IMR-90 (cell line): Measurements from ENCODE around the gene CCDC175. TPM values are rescaled to one million over a fixed set of nuclear protein-coding genes. Genes with fewer than 3 reads are reported as not detected.

Experiments used
- ATAC-seq: fragments of 200-7000 bp; cut with Tn5 transposase; 2 replicates; pipeline ENCODE4 v1.9.1; 2020; ENCODE audit warnings: low read depth, mild to moderate bottlenecking, moderate library complexity
- BruUV-seq: library from RNA; stranded (reverse); fragments of 400-500 nt; replicated peaks from 2 replicates; lab custom pipeline; 2021; lab: Mats Ljungman, UMichigan
- CTCF ChIA-PET: fragments of 300-600 bp; formaldehyde crosslinking; extraction: SDS; loops from one replicate; lab custom pipeline; 2021; ENCODE audit warnings: antibody characterized with exemption; lab: Yijun Ruan, JAX
- POLR2A ChIA-PET: fragments of 300-600 bp; sonication (Branson Sonifier 250); formaldehyde crosslinking; loops from one replicate; lab custom pipeline; 2022; ENCODE audit warnings: antibody characterized with exemption; ENCODE audit not compliant: unreplicated experiment; lab: Charles Lee
- DNase-seq: peaks from one replicate; pipeline ENCODE4 v3.0.0; 2013
- H2AFZ ChIP-seq: replicated peaks from 2 replicates; pipeline ENCODE3; 2013; ENCODE audit warnings: low read length, mild to moderate bottlenecking; ENCODE audit not compliant: poor library complexity
- H2AK5ac ChIP-seq: 2 replicates; pipeline ENCODE4 v1.6.1; 2013; ENCODE audit warnings: low read depth, low read length, inconsistent platforms
- H2AK9ac ChIP-seq: replicated peaks from 2 replicates; pipeline ENCODE3; 2013; ENCODE audit warnings: mild to moderate bottlenecking, low read depth, low read length, moderate library complexity; ENCODE audit not compliant: poor library complexity
- H2BK120ac ChIP-seq: 2 replicates; pipeline ENCODE4 v1.6.1; 2013; ENCODE audit warnings: low read depth, low read length, inconsistent platforms
- H2BK15ac ChIP-seq: 3 replicates; pipeline ENCODE4 v1.6.1; 2013; ENCODE audit warnings: low read depth, low read length, inconsistent platforms
- H2BK20ac ChIP-seq: 2 replicates; pipeline ENCODE4 v1.6.1; 2013; ENCODE audit warnings: low read depth, mild to moderate bottlenecking, inconsistent platforms, low read length, moderate library complexity
- H2BK5ac ChIP-seq: 2 replicates; pipeline ENCODE4 v1.6.1; 2013; ENCODE audit warnings: mild to moderate bottlenecking, low read depth, low read length, inconsistent platforms; ENCODE audit not compliant: poor library complexity, severe bottlenecking
- H3K14ac ChIP-seq: replicated peaks from 2 replicates; pipeline ENCODE4 v1.6.1; 2013; ENCODE audit warnings: low read depth, low read length, inconsistent platforms
- H3K18ac ChIP-seq: 2 replicates; pipeline ENCODE4 v1.6.1; 2013; ENCODE audit warnings: low read depth, low read length, control low read depth
- H3K23ac ChIP-seq: 2 replicates; pipeline ENCODE4 v1.6.1; 2013; ENCODE audit warnings: low read depth, low read length, inconsistent platforms
- H3K27ac ChIP-seq: 2 replicates; pipeline ENCODE4 v1.5.1; 2013; ENCODE audit warnings: mild to moderate bottlenecking, control low read depth, low read length; ENCODE audit not compliant: insufficient read depth
- H3K27me3 ChIP-seq: 2 replicates; pipeline ENCODE4 v1.6.1; 2013; ENCODE audit warnings: low read length; ENCODE audit not compliant: control insufficient read depth, insufficient read depth
- H3K36me3 ChIP-seq: 2 replicates; pipeline ENCODE4 v1.6.1; 2013; ENCODE audit warnings: low read length, mixed read lengths; ENCODE audit not compliant: control insufficient read depth, insufficient read depth
- H3K4ac ChIP-seq: 2 replicates; pipeline ENCODE4 v1.6.1; 2013; ENCODE audit warnings: low read depth, low read length, inconsistent platforms
- H3K4me1 ChIP-seq: 2 replicates; pipeline ENCODE4 v1.6.1; 2013; ENCODE audit warnings: low read length, mixed read lengths; ENCODE audit not compliant: control insufficient read depth, insufficient read depth
- H3K4me2 ChIP-seq: 2 replicates; pipeline ENCODE4 v1.6.1; 2013; ENCODE audit warnings: low read depth, mild to moderate bottlenecking, control low read depth, low read length, moderate library complexity
- H3K4me3 ChIP-seq: 2 replicates; pipeline ENCODE4 v1.5.1; 2013; ENCODE audit warnings: low read depth, mild to moderate bottlenecking, control low read depth, low read length, moderate library complexity; ENCODE audit not compliant: insufficient read depth
- H3K56ac ChIP-seq: 2 replicates; pipeline ENCODE4 v1.6.1; 2013; ENCODE audit warnings: low read length, inconsistent platforms; ENCODE audit not compliant: insufficient read depth; ENCODE audit errors: extremely low read depth
- H3K79me1 ChIP-seq, 2 experiments: 2 replicates each; pipeline ENCODE4 v1.6.1; 2013; ENCODE audit warnings: low read length in 2 of 2, inconsistent platforms in 1 of 2, low read depth in 1 of 2
- H3K9ac ChIP-seq: 2 replicates; pipeline ENCODE4 v1.6.1; 2013; ENCODE audit warnings: low read depth, low read length, control low read depth
- H3K9me1 ChIP-seq: 2 replicates; pipeline ENCODE4 v1.6.1; 2013; ENCODE audit warnings: low read length, inconsistent platforms; ENCODE audit not compliant: insufficient read depth
- H3K9me3 ChIP-seq: 2 replicates; pipeline ENCODE4 v1.6.1; 2013; ENCODE audit warnings: low read length; ENCODE audit not compliant: control insufficient read depth, insufficient read depth
- H4K20me1 ChIP-seq: 2 replicates; pipeline ENCODE4 v1.6.1; 2013; ENCODE audit warnings: low read length, inconsistent platforms; ENCODE audit not compliant: insufficient read depth
- H4K5ac ChIP-seq: 2 replicates; pipeline ENCODE4 v1.6.1; 2013; ENCODE audit warnings: mild to moderate bottlenecking, low read depth, low read length, control low read depth
- H4K8ac ChIP-seq, 2 experiments: 2 replicates each; pipeline ENCODE4 v1.6.1; 2013; ENCODE audit warnings: low read depth in 2 of 2, low read length in 2 of 2, control low read depth in 1 of 2, inconsistent platforms in 1 of 2
- H4K91ac ChIP-seq: 2 replicates; pipeline ENCODE4 v1.6.1; 2013; ENCODE audit warnings: low read depth, low read length, inconsistent platforms; ENCODE audit not compliant: insufficient read depth
- BHLHE40 ChIP-seq: fragments of 150-350 bp; IDR thresholded peaks from 2 replicates; pipeline ENCODE4 v1.6.1; 2016; ENCODE audit warnings: mild to moderate bottlenecking, low read depth, low read length
- CEBPB ChIP-seq: IDR thresholded peaks from 2 replicates; pipeline ENCODE4 v1.6.1; 2012; ENCODE audit warnings: low read depth, low read length, improper control_type of control experiment
- CHD1 ChIP-seq: IDR thresholded peaks from 2 replicates; pipeline ENCODE4 v1.6.1; 2012; ENCODE audit warnings: low read depth, low read length, improper control_type of control experiment
- CTCF ChIP-seq: conservative IDR thresholded peaks from 2 replicates; pipeline ENCODE4 v1.5.1; 2012; ENCODE audit warnings: mild to moderate bottlenecking, low read depth, low read length, improper control_type of control experiment
- ELK1 ChIP-seq: fragments of 150-350 bp; IDR thresholded peaks from 2 replicates; pipeline ENCODE4 v1.6.1; 2016; ENCODE audit warnings: low read depth, mild to moderate bottlenecking, low read length, moderate library complexity, borderline replicate concordance
- FOS ChIP-seq: fragments of 150-350 bp; IDR thresholded peaks from 2 replicates; pipeline ENCODE4 v1.6.1; 2016; ENCODE audit warnings: low read depth, low read length
- MAFK ChIP-seq: IDR thresholded peaks from 2 replicates; pipeline ENCODE4 v1.6.1; 2012; ENCODE audit warnings: low read depth, low read length, improper control_type of control experiment
- MAZ ChIP-seq: IDR thresholded peaks from 2 replicates; pipeline ENCODE4 v1.6.1; 2012; ENCODE audit warnings: low read depth, mild to moderate bottlenecking, low read length, improper control_type of control experiment, moderate library complexity, borderline replicate concordance
- MXI1 ChIP-seq: IDR thresholded peaks from 2 replicates; pipeline ENCODE4 v1.6.1; 2012; ENCODE audit warnings: low read depth, mild to moderate bottlenecking, low read length, moderate library complexity, borderline replicate concordance
- NFE2L2 ChIP-seq: fragments of 150-350 bp; IDR thresholded peaks from 2 replicates; pipeline ENCODE4 v1.6.1; 2016; ENCODE audit warnings: low read depth, mild to moderate bottlenecking, low read length
- POLR2A ChIP-seq: IDR thresholded peaks from 2 replicates; pipeline ENCODE4 v1.6.1; 2012; ENCODE audit warnings: mild to moderate bottlenecking, low read depth, low read length
- RAD21 ChIP-seq: IDR thresholded peaks from 2 replicates; pipeline ENCODE4 v1.6.1; 2012; ENCODE audit warnings: low read length, improper control_type of control experiment
- RCOR1 ChIP-seq: IDR thresholded peaks from 2 replicates; pipeline ENCODE4 v1.6.1; 2012; ENCODE audit warnings: mild to moderate bottlenecking, low read length, improper control_type of control experiment; ENCODE audit not compliant: insufficient replicate concordance
- RFX5 ChIP-seq: IDR thresholded peaks from 2 replicates; pipeline ENCODE4 v1.8.0; 2012; ENCODE audit warnings: low read depth, mild to moderate bottlenecking, low read length, moderate library complexity
- SMC3 ChIP-seq: fragments of 150-350 bp; IDR thresholded peaks from 2 replicates; pipeline ENCODE4 v1.6.1; 2016; ENCODE audit warnings: low read depth, mild to moderate bottlenecking, antibody characterized with exemption, low read length, moderate library complexity
- USF2 ChIP-seq: fragments of 150-350 bp; IDR thresholded peaks from 2 replicates; pipeline ENCODE4 v1.6.1; 2017; ENCODE audit warnings: mild to moderate bottlenecking, antibody characterized with exemption, low read length, low read depth
- WGBS, 2 experiments: methylation state at CpG; one replicate each; pipeline versions ENCODE4 v1.1.5 to v1.1.7; 2013; ENCODE audit warnings: missing lambda C conversion rate in 2 of 2; ENCODE audit not compliant: insufficient read length in 1 of 2; ENCODE audit errors: extremely low coverage in 2 of 2; 5-methylcytosine and 5-hydroxymethylcytosine counted together
- dilution Hi-C: fragments of 300-500 bp; cut with HindIII; formaldehyde crosslinking; loops from one replicate; pipeline ENCODE4 v1.14.3; 2018; ENCODE audit warnings: low sequenced_read_pairs; ENCODE audit not compliant: unreplicated experiment
- in situ Hi-C: fragments of 300-500 bp; cut with MboI; formaldehyde crosslinking; loops from 3 replicates; pipeline ENCODE4 v1.14.3; 2019; ENCODE audit warnings: low sequenced_read_pairs, inconsistent platforms, mixed read lengths
- intact Hi-C: fragments of 100-400 bp; cut with micrococcal nuclease; formaldehyde crosslinking; loops from 2 replicates; pipeline ENCODE4 v1.10.0; 2022
- polyA plus RNA-seq, 3 experiments: library from polyadenylated mRNA; depleted of rRNA; stranded (reverse); fragments of >200 nt; gene quantifications; 2 replicates each; pipeline ENCODE4 v1.2.3, GENCODE V29; 2012; ENCODE audit warnings: low replicate concordance in 1 of 3
- total RNA-seq: library from RNA; depleted of rRNA; stranded (reverse); fragments of >200 nt; gene quantifications from 2 replicates; pipeline ENCODE4 v1.2.3, GENCODE V29; 2012

Gene CCDC175
- total and polyA plus RNA-seq, 2 of the 4 experiments (the other 2 are of a cell fraction), result not detected

GRCh38 chr14:59540852-59541251 lies 35.8 kb downstream of the CCDC175 start:
- in situ Hi-C loops, result no loop called here

More at GRCh38 chr14:59540852-59541251, 35.8 kb downstream of the CCDC175 start:
- Histone ChIP-seq H2BK120ac (no peak overlapping the region), H3K9me3 (no peaks in the 10 kb centered on the region), H3K9me1 (no peaks in the 10 kb centered on the region), H4K8ac (no peak overlapping the region), H2AFZ (no peak overlapping the region), H3K79me1 (no peaks in the 10 kb centered on the region), H3K36me3 (no peaks in the 10 kb centered on the region), H3K4me2 (no peak overlapping the region), H4K20me1 (no peaks in the 10 kb centered on the region), H3K4ac (no peak overlapping the region), H3K9ac (no peak overlapping the region), H2BK5ac (no peak overlapping the region), H3K56ac (no peak overlapping the region), H3K18ac (no peak overlapping the region), H2AK9ac (no peak overlapping the region), H3K27me3 (no peaks in the 10 kb centered on the region), H2AK5ac (no peak overlapping the region), H3K4me3 (no peak overlapping the region), H3K4me1 (no peaks in the 10 kb centered on the region), H4K5ac (no peak overlapping the region), H3K23ac (no peak overlapping the region), H3K27ac (no peak overlapping the region), H2BK15ac (no peak overlapping the region), H3K14ac (no peak overlapping the region), H2BK20ac (no peak overlapping the region), H4K91ac (no peak overlapping the region)
- ATAC-seq, result no peak
- POLR2A ChIA-PET, result no interaction called here
- DNase-seq, result no peak
- CTCF ChIA-PET, result no interaction called here
- WGBS, 2 experiments, result no CpG with 5 or more reads among the region's 1 CpG
- BruUV-seq, result no TSS peak
- no peak for TF ChIP-seq MAFK
- TF ChIP-seq POLR2A, result no peak
- TF ChIP-seq ELK1, result no peak
- TF ChIP-seq NFE2L2, result no peak
- TF ChIP-seq CTCF, result no peak
- TF ChIP-seq MAZ, result no peak
- TF ChIP-seq FOS, result no peak
- no peak for TF ChIP-seq CEBPB
- TF ChIP-seq USF2, result no peak
- TF ChIP-seq CHD1, result no peak
- TF ChIP-seq RCOR1, result no peak
- no peak for TF ChIP-seq RFX5
- no peak for TF ChIP-seq MXI1
- TF ChIP-seq BHLHE40, result no peak
- TF ChIP-seq SMC3, result no peak
- no peak for TF ChIP-seq RAD21
- intact Hi-C loops, result no loop called here
- dilution Hi-C loops, result no loop called here
